Panc1 (cell line): ENCODE results near the gene MYLK.

Experiments used
- POLR2AphosphoS5 ChIP-seq: IDR thresholded peaks from 2 replicates; pipeline ENCODE4 v1.6.1; 2012; ENCODE audit warnings: mild to moderate bottlenecking, low read depth, low read length, moderate library complexity
- SIN3A ChIP-seq: IDR thresholded peaks from 2 replicates; pipeline ENCODE4 v1.6.1; 2012; ENCODE audit warnings: low read depth, mild to moderate bottlenecking, low read length, moderate library complexity, borderline replicate concordance; ENCODE audit not compliant: insufficient read depth
- TCF7L2 ChIP-seq: IDR thresholded peaks from 2 replicates; pipeline ENCODE4 v1.6.1; 2011; ENCODE audit warnings: mild to moderate bottlenecking, low read depth, low read length, inconsistent platforms
- TF ChIP-seq, protein P1 (sequence below): fragments of 450-650 bp; IDR thresholded peaks from 2 replicates; pipeline ENCODE4 v1.5.1; 2017; ENCODE audit warnings: mild to moderate bottlenecking

GRCh38 chr3:123682781-123683504, 201.2 kb downstream of the MYLK start:
- TF ChIP-seq, protein P1, sequence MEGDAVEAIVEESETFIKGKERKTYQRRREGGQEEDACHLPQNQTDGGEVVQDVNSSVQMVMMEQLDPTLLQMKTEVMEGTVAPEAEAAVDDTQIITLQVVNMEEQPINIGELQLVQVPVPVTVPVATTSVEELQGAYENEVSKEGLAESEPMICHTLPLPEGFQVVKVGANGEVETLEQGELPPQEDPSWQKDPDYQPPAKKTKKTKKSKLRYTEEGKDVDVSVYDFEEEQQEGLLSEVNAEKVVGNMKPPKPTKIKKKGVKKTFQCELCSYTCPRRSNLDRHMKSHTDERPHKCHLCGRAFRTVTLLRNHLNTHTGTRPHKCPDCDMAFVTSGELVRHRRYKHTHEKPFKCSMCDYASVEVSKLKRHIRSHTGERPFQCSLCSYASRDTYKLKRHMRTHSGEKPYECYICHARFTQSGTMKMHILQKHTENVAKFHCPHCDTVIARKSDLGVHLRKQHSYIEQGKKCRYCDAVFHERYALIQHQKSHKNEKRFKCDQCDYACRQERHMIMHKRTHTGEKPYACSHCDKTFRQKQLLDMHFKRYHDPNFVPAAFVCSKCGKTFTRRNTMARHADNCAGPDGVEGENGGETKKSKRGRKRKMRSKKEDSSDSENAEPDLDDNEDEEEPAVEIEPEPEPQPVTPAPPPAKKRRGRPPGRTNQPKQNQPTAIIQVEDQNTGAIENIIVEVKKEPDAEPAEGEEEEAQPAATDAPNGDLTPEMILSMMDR = no peak
- TF ChIP-seq POLR2AphosphoS5 = no peak
- TF ChIP-seq SIN3A = no peak
- no peak for TF ChIP-seq TCF7L2
